ENCODE data around the gene LYZL6. TPM values are rescaled to one million over a fixed set of nuclear protein-coding genes. Genes with fewer than 3 reads are reported as not detected.

LYZL6 gene
- total and polyA plus RNA-seq, 10 donors, result not detected

DNA sequence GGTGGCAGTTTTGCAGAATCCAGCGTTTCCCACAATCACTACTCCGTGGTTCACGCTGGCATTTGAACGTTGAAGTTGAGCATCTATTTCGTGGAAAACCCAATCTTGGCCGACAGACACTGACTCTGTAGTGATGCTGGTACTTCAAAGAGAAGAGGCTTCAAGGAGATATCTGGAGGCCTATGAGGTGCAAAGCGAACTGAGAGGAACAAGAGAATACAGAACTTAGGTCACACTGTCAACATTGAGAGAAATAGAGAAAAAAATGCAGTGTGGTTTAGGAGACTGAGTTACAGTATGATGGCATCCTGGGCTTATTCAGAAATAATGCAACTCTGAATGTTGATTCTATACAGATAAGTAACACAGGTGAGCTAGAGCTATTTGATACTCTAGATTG is 21.8 kb upstream of the LYZL6 start:
- H3K27me3 ChIP-seq (replicated peaks in 1 of 7), result peaks cover 0 to 17% (median 0%) of the 10 kb centered on the region in 7 donors
- peaks cover 0 to 8% (median 5%) of the 10 kb centered on the region in 6 donors for H3K4me1 ChIP-seq
- no peak overlapping the region for H3K27ac ChIP-seq
- H3K9me3 ChIP-seq, result no peaks in the 10 kb centered on the region
- no peaks in the 10 kb centered on the region for H3K36me3 ChIP-seq
- DNase-seq, result no peak
- TF ChIP-seq POLR2AphosphoS5 (IDR thresholded peaks at IDR 0.05), result no peak
- TF ChIP-seq, protein P1, sequence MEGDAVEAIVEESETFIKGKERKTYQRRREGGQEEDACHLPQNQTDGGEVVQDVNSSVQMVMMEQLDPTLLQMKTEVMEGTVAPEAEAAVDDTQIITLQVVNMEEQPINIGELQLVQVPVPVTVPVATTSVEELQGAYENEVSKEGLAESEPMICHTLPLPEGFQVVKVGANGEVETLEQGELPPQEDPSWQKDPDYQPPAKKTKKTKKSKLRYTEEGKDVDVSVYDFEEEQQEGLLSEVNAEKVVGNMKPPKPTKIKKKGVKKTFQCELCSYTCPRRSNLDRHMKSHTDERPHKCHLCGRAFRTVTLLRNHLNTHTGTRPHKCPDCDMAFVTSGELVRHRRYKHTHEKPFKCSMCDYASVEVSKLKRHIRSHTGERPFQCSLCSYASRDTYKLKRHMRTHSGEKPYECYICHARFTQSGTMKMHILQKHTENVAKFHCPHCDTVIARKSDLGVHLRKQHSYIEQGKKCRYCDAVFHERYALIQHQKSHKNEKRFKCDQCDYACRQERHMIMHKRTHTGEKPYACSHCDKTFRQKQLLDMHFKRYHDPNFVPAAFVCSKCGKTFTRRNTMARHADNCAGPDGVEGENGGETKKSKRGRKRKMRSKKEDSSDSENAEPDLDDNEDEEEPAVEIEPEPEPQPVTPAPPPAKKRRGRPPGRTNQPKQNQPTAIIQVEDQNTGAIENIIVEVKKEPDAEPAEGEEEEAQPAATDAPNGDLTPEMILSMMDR (IDR thresholded peaks at IDR 0.05 in 8 of 11, conservative IDR thresholded peaks at IDR 0.05 in 3 of 11), result no peak
- no peak for TF ChIP-seq POLR2A (IDR thresholded peaks at IDR 0.05)
- intact Hi-C loops (cut with DNase I; ENCODE audit: low total_unique reads), result no loop called here
- 84 to 95% (median 92%) methylated on average over 7 of the region's 7 CpGs for WGBS, 5 donors
- H3K4me3 ChIP-seq, result no peak overlapping the region

DNA sequence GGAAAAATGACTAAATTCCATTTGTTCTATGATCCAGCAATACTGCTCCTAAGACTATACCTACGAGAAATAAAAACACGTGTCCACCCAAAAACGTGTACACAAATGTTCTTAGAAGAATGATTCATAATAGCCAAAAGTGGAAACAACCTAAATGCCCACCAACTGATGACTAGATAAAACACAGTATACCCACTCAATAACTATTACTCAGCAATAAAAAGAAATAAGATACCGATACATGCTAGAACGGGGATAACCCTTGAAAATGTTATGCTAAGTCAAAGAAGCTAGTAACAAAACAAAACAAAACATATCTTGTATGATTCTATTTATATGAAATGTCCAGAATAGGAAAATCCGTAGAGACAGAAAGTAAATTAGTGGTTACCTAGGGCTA is 20.1 kb upstream of the LYZL6 start:
- Histone ChIP-seq H3K27me3 (replicated peaks in 1 of 7) (peaks cover 0 to 13% (median 0%) of the 10 kb centered on the region in 7 donors), H3K4me3 (no peak overlapping the region), H3K9me3 (no peaks in the 10 kb centered on the region), H3K4me1 (no peaks in the 10 kb centered on the region), H3K27ac (no peak overlapping the region), H3K36me3 (no peaks in the 10 kb centered on the region)
- DNase-seq, result no peak
- 76 to 83% (median 81%) methylated on average over 6 of the region's 6 CpGs for WGBS, 5 donors
- intact Hi-C loops (cut with DNase I; ENCODE audit: low total_unique reads), result no loop called here
- TF ChIP-seq POLR2A (IDR thresholded peaks at IDR 0.05) (no peak), POLR2AphosphoS5 (IDR thresholded peaks at IDR 0.05) (no peak)
- TF ChIP-seq, protein P1 (IDR thresholded peaks at IDR 0.05 in 8 of 11, conservative IDR thresholded peaks at IDR 0.05 in 3 of 11), result no peak

DNA sequence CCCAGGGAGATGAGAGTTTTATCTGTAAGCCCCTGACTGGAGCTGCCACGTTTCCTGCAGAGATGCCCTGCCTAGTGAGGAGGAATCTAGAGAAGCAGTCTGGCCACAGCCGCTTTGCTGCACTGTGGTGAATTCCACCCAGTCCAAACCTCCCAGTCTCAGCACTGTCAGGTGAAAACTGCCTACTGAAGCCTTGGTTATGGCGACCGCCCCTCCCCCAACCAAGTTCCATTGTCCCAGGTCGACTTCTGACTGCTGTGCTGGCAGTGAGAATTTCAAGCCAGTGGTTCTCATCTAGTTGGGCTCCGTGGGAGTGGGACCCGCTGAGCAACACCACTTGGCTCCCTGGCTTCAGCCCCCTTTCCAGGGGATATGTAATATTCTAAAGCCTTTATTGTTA is 10.2 kb upstream of the LYZL6 start:
- H3K4me3 ChIP-seq, result no peak overlapping the region
- H3K4me1 ChIP-seq, result no peaks in the 10 kb centered on the region
- 64 to 82% (median 69%) methylated on average over 6 to 7 of the region's 7 CpGs for WGBS, 5 donors
- H3K27ac ChIP-seq, result no peak overlapping the region
- peaks cover 0 to 12% (median 0%) of the 10 kb centered on the region in 7 donors for H3K27me3 ChIP-seq (replicated peaks in 1 of 7)
- no peaks in the 10 kb centered on the region for H3K9me3 ChIP-seq
- intact Hi-C loops (cut with DNase I; ENCODE audit: low total_unique reads), result no loop called here
- H3K36me3 ChIP-seq, result no peaks in the 10 kb centered on the region
- TF ChIP-seq, protein P1 (IDR thresholded peaks at IDR 0.05 in 8 of 11, conservative IDR thresholded peaks at IDR 0.05 in 3 of 11), result no peak
- no peak for TF ChIP-seq POLR2AphosphoS5 (IDR thresholded peaks at IDR 0.05)
- TF ChIP-seq POLR2A (IDR thresholded peaks at IDR 0.05), result no peak
- no peak for DNase-seq

DNA sequence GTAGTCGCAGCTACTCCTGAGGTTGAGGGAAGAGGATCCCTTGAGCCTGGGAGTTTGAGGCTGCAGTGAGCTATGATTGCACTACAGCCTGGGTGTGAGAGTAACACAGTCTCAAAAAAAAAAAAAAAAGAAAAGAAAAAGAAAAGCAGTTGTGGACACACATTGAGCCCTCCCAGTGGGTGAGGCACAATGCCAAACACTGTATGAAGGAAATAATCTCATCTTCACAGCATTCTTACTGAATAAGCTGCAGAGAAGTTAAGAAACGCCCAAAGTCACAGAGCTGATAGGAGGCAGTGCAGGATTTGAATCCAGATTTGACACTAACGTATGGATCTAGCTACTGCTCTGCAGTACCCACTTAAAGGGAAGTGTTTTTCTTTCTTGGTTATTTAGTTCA is 5.9 kb upstream of the LYZL6 start:
- no peak for DNase-seq
- peaks cover 0 to 6% (median 0%) of the 10 kb centered on the region in 7 donors for H3K27me3 ChIP-seq (replicated peaks in 1 of 7)
- no peaks in the 10 kb centered on the region for H3K36me3 ChIP-seq
- H3K4me1 ChIP-seq, result peaks cover 0 to 9% (median 5%) of the 10 kb centered on the region in 6 donors
- intact Hi-C loops (cut with DNase I; ENCODE audit: low total_unique reads), result no loop called here
- no peaks in the 10 kb centered on the region for H3K9me3 ChIP-seq
- no peak overlapping the region for H3K4me3 ChIP-seq
- H3K27ac ChIP-seq, result no peak overlapping the region
- TF ChIP-seq, protein P1 (IDR thresholded peaks at IDR 0.05 in 8 of 11, conservative IDR thresholded peaks at IDR 0.05 in 3 of 11), result no peak
- TF ChIP-seq POLR2AphosphoS5 (IDR thresholded peaks at IDR 0.05) (no peak), POLR2A (IDR thresholded peaks at IDR 0.05) (no peak)
- 76 to 84% (median 83%) methylated on average over 3 of the region's 3 CpGs for WGBS, 5 donors
